Calu3 (cell line): ENCODE data around the gene BBOX1. TPM values are rescaled to one million over a fixed set of nuclear protein-coding genes. Genes with fewer than 3 reads are reported as not detected.
"Not testable (repeated sequence)": the region's sequence is repeated elsewhere in the genome, so short reads cannot be mapped to it uniquely, and the experiment has no call there.

Source experiments
- BruUV-seq: library from RNA; stranded (reverse); fragments of 400-500 nt; replicated peaks from 2 replicates; lab custom pipeline; 2021; lab: Mats Ljungman, UMichigan
- CTCF ChIA-PET: fragments of 300-600 bp; sonication (Branson Sonifier 250); formaldehyde crosslinking; loops from one replicate; lab custom pipeline; 2022; ENCODE audit warnings: antibody characterized with exemption; lab: Charles Lee
- DNase-seq: peaks from one replicate; pipeline ENCODE4 v3.0.0; 2022
- H3K27ac Mint-ChIP-seq: one replicate; pipeline ENCODE4 v1.8.0; 2022; ENCODE audit warnings: mixed read lengths; ENCODE audit not compliant: unreplicated experiment
- H3K27me3 Mint-ChIP-seq: one replicate; pipeline ENCODE4 v1.8.0; 2022; ENCODE audit warnings: mixed read lengths; ENCODE audit not compliant: unreplicated experiment
- H3K36me3 Mint-ChIP-seq: one replicate; pipeline ENCODE4 v1.8.0; 2022; ENCODE audit warnings: mild to moderate bottlenecking, moderate library complexity, mixed read lengths; ENCODE audit not compliant: insufficient read depth, unreplicated experiment
- H3K4me1 Mint-ChIP-seq: one replicate; pipeline ENCODE4 v1.8.0; 2022; ENCODE audit warnings: mild to moderate bottlenecking, low read depth, mixed read lengths; ENCODE audit not compliant: unreplicated experiment
- H3K4me3 Mint-ChIP-seq: one replicate; pipeline ENCODE4 v1.8.0; 2022; ENCODE audit warnings: mild to moderate bottlenecking, low read depth, moderate library complexity, mixed read lengths; ENCODE audit not compliant: unreplicated experiment
- H3K9me3 Mint-ChIP-seq: one replicate; pipeline ENCODE4 v1.8.0; 2022; ENCODE audit warnings: low read depth, mixed read lengths; ENCODE audit not compliant: unreplicated experiment
- intact Hi-C: fragments of 100-400 bp; cut with micrococcal nuclease; formaldehyde crosslinking; loops from one replicate; pipeline ENCODE4 v1.10.0; 2022; ENCODE audit not compliant: unreplicated experiment
- total RNA-seq: library from RNA; stranded (reverse); gene quantifications from 2 replicates; pipeline ENCODE4 v1.2.3, GENCODE V29; 2022
- TF ChIP-seq, protein P1 (sequence below): fragments of 200-600 bp; IDR thresholded peaks from one replicate; pipeline ENCODE4 v1.8.0; 2022; ENCODE audit warnings: antibody characterized with exemption; ENCODE audit not compliant: unreplicated experiment

The BBOX1 gene
- total RNA-seq, 1 experiment from 2014 or later, result not detected

DNA sequence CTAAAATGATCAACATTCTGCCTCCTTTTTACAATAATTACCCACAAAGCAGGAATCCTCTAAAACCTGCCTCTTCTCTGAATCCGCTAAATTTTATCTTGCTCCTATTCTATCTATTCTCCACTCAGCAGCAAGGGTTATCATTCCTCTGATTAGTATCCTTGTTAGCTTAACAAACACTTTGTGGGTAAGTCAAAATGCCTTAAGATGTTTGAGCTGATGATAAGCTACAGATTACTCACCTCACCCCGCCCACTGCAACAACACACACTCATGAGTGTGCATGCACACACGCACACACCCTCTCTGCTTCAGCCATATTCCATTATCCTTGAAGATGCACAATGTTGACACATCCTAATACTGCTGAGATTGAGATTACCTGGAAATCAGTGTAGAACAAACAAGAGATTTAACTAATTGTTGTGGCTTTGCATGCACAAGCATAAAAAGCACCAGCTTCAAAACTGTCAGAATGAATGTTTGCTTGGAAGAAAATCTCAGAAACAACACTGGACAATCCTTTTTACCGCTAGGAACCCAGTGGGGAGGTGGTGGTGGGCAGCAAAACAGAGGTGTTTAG lies 130.9 kb downstream of the BBOX1 start:
- CTCF ChIA-PET, result interaction anchor here (0.7 kb wide), 1 partner anchor 301 kb away, joined by 3 read pairs; the partner anchor contains the start of gene LGR4

DNA sequence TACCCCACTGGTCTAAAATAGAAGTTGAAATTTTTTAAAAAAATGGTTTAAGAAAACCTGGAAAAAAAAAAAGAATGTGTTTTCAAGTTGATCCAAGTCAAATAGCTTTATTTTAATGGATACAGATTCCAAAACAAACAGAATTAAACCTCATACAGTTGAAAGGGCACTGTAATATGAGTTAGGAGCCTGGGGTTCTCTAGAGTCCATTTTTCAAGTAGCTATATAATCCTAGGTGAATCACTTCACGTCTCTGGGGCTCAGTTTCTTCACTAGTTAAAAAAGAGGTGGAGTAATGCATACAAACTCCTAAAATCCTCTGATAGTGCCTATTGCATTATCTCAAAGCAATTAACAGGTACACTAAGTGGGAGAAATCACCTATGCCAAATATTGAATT lies 132.9 kb downstream of the BBOX1 start:
- TF ChIP-seq, protein P1, sequence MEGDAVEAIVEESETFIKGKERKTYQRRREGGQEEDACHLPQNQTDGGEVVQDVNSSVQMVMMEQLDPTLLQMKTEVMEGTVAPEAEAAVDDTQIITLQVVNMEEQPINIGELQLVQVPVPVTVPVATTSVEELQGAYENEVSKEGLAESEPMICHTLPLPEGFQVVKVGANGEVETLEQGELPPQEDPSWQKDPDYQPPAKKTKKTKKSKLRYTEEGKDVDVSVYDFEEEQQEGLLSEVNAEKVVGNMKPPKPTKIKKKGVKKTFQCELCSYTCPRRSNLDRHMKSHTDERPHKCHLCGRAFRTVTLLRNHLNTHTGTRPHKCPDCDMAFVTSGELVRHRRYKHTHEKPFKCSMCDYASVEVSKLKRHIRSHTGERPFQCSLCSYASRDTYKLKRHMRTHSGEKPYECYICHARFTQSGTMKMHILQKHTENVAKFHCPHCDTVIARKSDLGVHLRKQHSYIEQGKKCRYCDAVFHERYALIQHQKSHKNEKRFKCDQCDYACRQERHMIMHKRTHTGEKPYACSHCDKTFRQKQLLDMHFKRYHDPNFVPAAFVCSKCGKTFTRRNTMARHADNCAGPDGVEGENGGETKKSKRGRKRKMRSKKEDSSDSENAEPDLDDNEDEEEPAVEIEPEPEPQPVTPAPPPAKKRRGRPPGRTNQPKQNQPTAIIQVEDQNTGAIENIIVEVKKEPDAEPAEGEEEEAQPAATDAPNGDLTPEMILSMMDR, result no peak
- Mint-ChIP-seq H3K36me3 (no peaks in the 10 kb centered on the region), H3K4me1 (peaks cover 8% of the 10 kb centered on the region), H3K4me3 (no peak overlapping the region), H3K27ac (no peak overlapping the region), H3K9me3 (no peaks in the 10 kb centered on the region), H3K27me3 (peaks cover 39% of the 10 kb centered on the region)
- BruUV-seq, result no TSS peak
- CTCF ChIA-PET, result interaction anchor here (0.6 kb wide), 2 partner anchors 116 to 314 kb away, joined by 3 to 5 read pairs; no protein-coding TSS in a partner anchor
- no peak for DNase-seq
- intact Hi-C loops, result no loop called here

More for the DNA sequence above, 130.9 kb downstream of the BBOX1 start:
- H3K9me3 Mint-ChIP-seq, result no peaks in the 10 kb centered on the region
- H3K4me3 Mint-ChIP-seq, result no peak overlapping the region
- peaks cover 8% of the 10 kb centered on the region for H3K4me1 Mint-ChIP-seq
- no TSS peak for BruUV-seq
- TF ChIP-seq, protein P1, result no peak
- no peak for DNase-seq
- no peak overlapping the region for H3K27ac Mint-ChIP-seq
- H3K27me3 Mint-ChIP-seq, result peaks cover 39% of the 10 kb centered on the region
- no peaks in the 10 kb centered on the region for H3K36me3 Mint-ChIP-seq
- intact Hi-C loops, result no loop called here

DNA sequence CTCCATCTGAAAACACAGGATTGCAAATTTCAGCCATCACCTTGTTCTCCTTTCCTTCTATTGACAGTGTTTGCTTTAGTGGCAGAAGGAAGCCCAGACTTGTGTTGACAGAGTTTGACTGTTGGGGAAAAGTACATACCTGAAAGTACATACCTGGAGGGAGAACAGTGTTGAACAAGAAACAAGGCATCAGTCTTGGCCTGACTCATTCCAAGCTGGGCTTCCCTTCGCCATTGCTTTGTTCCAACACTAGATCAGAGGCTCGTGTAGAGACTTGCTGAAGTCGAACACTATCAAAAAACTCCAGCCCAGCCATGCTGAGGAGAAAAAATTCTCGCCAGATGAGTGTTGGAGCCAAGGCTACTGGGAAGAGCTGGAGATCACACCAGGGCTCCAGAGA lies 133.4 kb downstream of the BBOX1 start:
- TF ChIP-seq, protein P1, result no peak
- CTCF ChIA-PET, result interaction anchor here (0.6 to 1.1 kb wide), 2 partner anchors 115 to 311 kb away, joined by 3 to 5 read pairs; no protein-coding TSS in a partner anchor
- Mint-ChIP-seq H3K27me3 (peaks cover 41% of the 10 kb centered on the region), H3K9me3 (no peaks in the 10 kb centered on the region), H3K4me3 (no peak overlapping the region), H3K27ac (no peak overlapping the region), H3K36me3 (no peaks in the 10 kb centered on the region), H3K4me1 (peaks cover 8% of the 10 kb centered on the region)
- BruUV-seq, result no TSS peak
- no peak for DNase-seq
- intact Hi-C loops, result no loop called here

DNA sequence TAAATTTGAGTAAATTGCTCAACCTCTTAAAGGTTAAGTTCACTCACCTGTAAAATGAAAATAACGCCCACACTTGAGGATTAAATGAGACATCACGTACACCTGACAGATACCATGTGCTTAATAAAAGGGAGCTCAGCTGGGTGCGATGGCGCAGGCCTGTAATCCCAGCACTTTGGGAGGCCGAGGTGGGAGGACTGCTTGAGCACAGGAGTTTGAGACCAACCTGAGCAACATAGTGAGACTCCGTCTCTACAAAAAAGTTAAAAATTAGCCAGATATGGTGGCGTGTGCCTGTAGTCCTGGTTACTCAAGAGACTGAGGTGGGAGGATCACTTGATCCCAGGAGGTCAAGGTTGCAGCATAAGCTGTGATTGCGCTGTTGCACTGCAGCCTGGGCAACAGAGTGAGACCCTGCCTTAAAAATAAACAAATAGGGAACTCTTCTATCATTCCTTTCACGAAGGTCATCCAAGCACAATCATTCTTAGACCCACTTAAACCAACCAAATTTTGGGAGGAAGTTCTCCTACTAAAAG lies 134.1 kb downstream of the BBOX1 start:
- H3K9me3 Mint-ChIP-seq, result no peaks in the 10 kb centered on the region
- H3K4me1 Mint-ChIP-seq, result peaks cover 8% of the 10 kb centered on the region
- H3K36me3 Mint-ChIP-seq, result no peaks in the 10 kb centered on the region
- no peak overlapping the region for H3K4me3 Mint-ChIP-seq
- CTCF ChIA-PET, result interaction anchor here (1.1 kb wide), 1 partner anchor 311 kb away, joined by 3 read pairs; no protein-coding TSS in a partner anchor
- H3K27me3 Mint-ChIP-seq, result peaks cover 41% of the 10 kb centered on the region
- intact Hi-C loops, result no loop called here
- no peak overlapping the region for H3K27ac Mint-ChIP-seq
- BruUV-seq, result no TSS peak
- TF ChIP-seq, protein P1, result no peak
- no peak for DNase-seq

DNA sequence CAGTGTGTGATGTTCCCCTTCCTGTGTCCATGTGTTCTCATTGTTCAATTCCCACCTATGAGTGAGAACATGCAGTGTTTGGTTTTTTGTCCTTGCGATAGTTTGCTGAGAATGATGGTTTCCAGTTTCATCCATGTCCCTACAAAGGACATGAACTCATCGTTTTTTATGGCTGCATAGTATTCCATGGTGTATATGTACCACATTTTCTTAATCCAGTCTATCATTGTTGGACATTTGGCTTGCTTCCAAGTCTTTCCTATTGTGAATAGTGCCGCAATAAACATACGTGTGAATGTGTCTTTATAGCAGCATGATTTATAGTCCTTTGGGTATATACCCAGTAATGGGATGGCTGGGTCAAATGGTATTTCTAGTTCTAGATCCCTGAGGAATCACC lies 134.9 kb downstream of the BBOX1 start:
- intact Hi-C loops, H3K9me3 Mint-ChIP-seq, H3K4me1 Mint-ChIP-seq, H3K36me3 Mint-ChIP-seq, CTCF ChIA-PET, BruUV-seq, H3K4me3 Mint-ChIP-seq, H3K27ac Mint-ChIP-seq, DNase-seq: not testable (repeated sequence)
- peaks cover 41% of the 10 kb centered on the region for H3K27me3 Mint-ChIP-seq
